Vagina (tissue), 2 donors: ENCODE results near the gene GORASP2. TPM values are rescaled to one million over a fixed set of nuclear protein-coding genes. Genes with fewer than 3 reads are reported as not detected.

Experiments
- DNase-seq, 2 donors: peaks; one replicate each; pipeline ENCODE4 v3.0.0-alpha.2; 2017; ENCODE audit errors: extremely low spot score in 2 of 2
- H3K27ac ChIP-seq: fragments of 200-600 bp; sonication (generic); one replicate; pipeline ENCODE4 v1.5.1; 2019
- H3K27me3 ChIP-seq: fragments of 200-600 bp; sonication (generic); one replicate; pipeline ENCODE4 v1.5.1; 2019
- H3K36me3 ChIP-seq, 2 donors: fragments of 200-600 bp; sonication (generic); one replicate each; pipeline ENCODE4 v1.5.1; 2017 to 2019
- H3K4me1 ChIP-seq: fragments of 200-600 bp; sonication (generic); one replicate; pipeline ENCODE4 v1.5.1; 2019
- H3K4me3 ChIP-seq, 2 donors: fragments of 200-600 bp; sonication (generic); 1 replicate in 1 of 2; 2 replicates in 1 of 2; pipeline ENCODE4 v1.5.1; 2016 to 2019
- H3K9me3 ChIP-seq: fragments of 200-600 bp; sonication (generic); one replicate; pipeline ENCODE4 v1.5.1; 2019
- CTCF ChIP-seq, 3 experiments: fragments of 450-650 bp in 2 of 3; fragments of 200-600 bp in 1 of 3; sonication (generic) in 1 of 3; IDR thresholded peaks; one replicate each; pipeline ENCODE4 v1.5.1; 2017 to 2019; ENCODE audit warnings: antibody characterized with exemption in 3 of 3, mild to moderate bottlenecking in 2 of 3, moderate library complexity in 2 of 3
- POLR2A ChIP-seq, 2 donors: fragments of 450-650 bp; IDR thresholded peaks; one replicate each; pipeline ENCODE4 v1.6.1; 2017; ENCODE audit warnings: antibody characterized with exemption in 2 of 2, mild to moderate bottlenecking in 2 of 2, moderate library complexity in 2 of 2
- POLR2AphosphoS5 ChIP-seq, 2 donors: sonication (generic); formaldehyde crosslinking; IDR thresholded peaks; one replicate each; pipeline ENCODE4 v1.9.0; 2017; ENCODE audit warnings: antibody characterized with exemption in 2 of 2, mild to moderate bottlenecking in 2 of 2, low read depth in 1 of 2; ENCODE audit not compliant: insufficient read depth in 1 of 2
- intact Hi-C: fragments of 100-400 bp; cut with DNase I; formaldehyde crosslinking; loops from one replicate; pipeline ENCODE4 v1.15.1; 2023
- total RNA-seq: library from RNA; depleted of rRNA; stranded (reverse); fragments of >200 nt; gene quantifications from one replicate; pipeline ENCODE4 v1.2.3, GENCODE V29; 2016

GORASP2 gene
- total RNA-seq, 1 donor from 2014 or later = 18.2 TPM

GRCh38 chr2:170963386-170963785 is 34.3 kb downstream of the GORASP2 start:
- intact Hi-C loops = no loop called here
- no peaks in the 10 kb centered on the region for H3K4me1 ChIP-seq
- H3K36me3 ChIP-seq = peaks cover 0 to 62% of the 10 kb centered on the region in 2 donors
- DNase-seq = no peak
- TF ChIP-seq POLR2AphosphoS5 (IDR thresholded peaks at IDR 0.05; ENCODE audit: insufficient read depth in 1 of 2, low read depth in 1 of 2) = no peak
- TF ChIP-seq POLR2A (IDR thresholded peaks at IDR 0.05) = no peak
- TF ChIP-seq CTCF (IDR thresholded peaks at IDR 0.05) = no peak
- H3K27me3 ChIP-seq = no peaks in the 10 kb centered on the region
- no peak overlapping the region for H3K27ac ChIP-seq
- no peaks in the 10 kb centered on the region for H3K9me3 ChIP-seq
- no peak overlapping the region for H3K4me3 ChIP-seq

GRCh38 chr2:170965446-170966225 is 36.6 kb downstream of the GORASP2 start:
- H3K4me1 ChIP-seq = no peaks in the 10 kb centered on the region
- no peak for TF ChIP-seq POLR2AphosphoS5 (IDR thresholded peaks at IDR 0.05; ENCODE audit: insufficient read depth in 1 of 2, low read depth in 1 of 2)
- H3K27me3 ChIP-seq = no peaks in the 10 kb centered on the region
- no peaks in the 10 kb centered on the region for H3K9me3 ChIP-seq
- H3K4me3 ChIP-seq = no peak overlapping the region
- intact Hi-C loops = no loop called here
- no peak for DNase-seq
- no peak overlapping the region for H3K27ac ChIP-seq
- peaks cover 0 to 57% of the 10 kb centered on the region in 2 donors for H3K36me3 ChIP-seq

GRCh38 chr2:170966648-170967396 is 37.8 kb downstream of the GORASP2 start:
- no peaks in the 10 kb centered on the region for H3K4me1 ChIP-seq
- TF ChIP-seq POLR2A (IDR thresholded peaks at IDR 0.05) (no peak), CTCF (IDR thresholded peaks at IDR 0.05) (no peak), POLR2AphosphoS5 (IDR thresholded peaks at IDR 0.05; ENCODE audit: insufficient read depth in 1 of 2, low read depth in 1 of 2) (no peak)
- no peak overlapping the region for H3K27ac ChIP-seq
- no peak for DNase-seq
- H3K27me3 ChIP-seq = no peaks in the 10 kb centered on the region
- H3K4me3 ChIP-seq = no peak overlapping the region
- peaks cover 0 to 48% of the 10 kb centered on the region in 2 donors for H3K36me3 ChIP-seq
- no peaks in the 10 kb centered on the region for H3K9me3 ChIP-seq
- intact Hi-C loops = no loop called here

GRCh38 chr2:170967553-170967952 is 38.5 kb downstream of the GORASP2 start:
- Histone ChIP-seq H3K9me3 (no peaks in the 10 kb centered on the region), H3K27me3 (no peaks in the 10 kb centered on the region), H3K27ac (no peak overlapping the region), H3K36me3 (peaks cover 0 to 41% of the 10 kb centered on the region in 2 donors), H3K4me1 (peaks cover 3% of the 10 kb centered on the region), H3K4me3 (no peak overlapping the region)
- TF ChIP-seq CTCF (IDR thresholded peaks at IDR 0.05) (no peak), POLR2A (IDR thresholded peaks at IDR 0.05) (no peak), POLR2AphosphoS5 (IDR thresholded peaks at IDR 0.05; ENCODE audit: insufficient read depth in 1 of 2, low read depth in 1 of 2) (no peak)
- DNase-seq = no peak
- intact Hi-C loops = no loop called here

GRCh38 chr2:170968205-170969003 is 39.4 kb downstream of the GORASP2 start:
- no peak for TF ChIP-seq POLR2A (IDR thresholded peaks at IDR 0.05)
- TF ChIP-seq POLR2AphosphoS5 (IDR thresholded peaks at IDR 0.05; ENCODE audit: insufficient read depth in 1 of 2, low read depth in 1 of 2) = no peak
- TF ChIP-seq CTCF (IDR thresholded peaks at IDR 0.05) = no peak
- Histone ChIP-seq H3K4me3 (no peak overlapping the region), H3K27ac (no peak overlapping the region), H3K4me1 (peaks cover 10% of the 10 kb centered on the region), H3K27me3 (no peaks in the 10 kb centered on the region), H3K9me3 (no peaks in the 10 kb centered on the region), H3K36me3 (peaks cover 0 to 38% of the 10 kb centered on the region in 2 donors)
- no peak for DNase-seq
- intact Hi-C loops = no loop called here
